D721Med (cell line): Measurements from ENCODE around the gene EMC1.
"Not testable (repeated sequence)": the region's sequence is repeated elsewhere in the genome, so short reads cannot be mapped to it uniquely, and the experiment has no call there.

ENCODE experiments used
- DNase-seq: peaks from one replicate; pipeline ENCODE4 v3.0.0; 2011; ENCODE audit warnings: low spot score; ENCODE audit not compliant: insufficient read length
- FAIRE-seq: peaks from 2 replicates; lab custom pipeline; 2011; peaks lifted over from hg19 to GRCh38; lab: Jason Lieb, UNC
- CTCF ChIP-seq: IDR thresholded peaks from 2 replicates; pipeline ENCODE4 v1.5.1; 2012; ENCODE audit warnings: mild to moderate bottlenecking, control low read depth; ENCODE audit not compliant: insufficient read depth; ENCODE audit errors: missing control alignments

EMC1 gene

GRCh38 chr1:19284881-19285280 lies 33.6 kb upstream of the EMC1 start:
- no peak for TF ChIP-seq CTCF
- DNase-seq (no peak), FAIRE-seq (no peak)

- TF ChIP-seq CTCF = no peak
- DNase-seq (no peak), FAIRE-seq (no peak)
Observed at GRCh38 chr1:19283891-19284290, 32.6 kb upstream of the EMC1 start.

GRCh38 chr1:19274636-19275035 lies 23.3 kb upstream of the EMC1 start:
- DNase-seq = no peak
- no peak for FAIRE-seq
- TF ChIP-seq CTCF = no peak

GRCh38 chr1:19273844-19274531 lies 22.7 kb upstream of the EMC1 start:
- DNase-seq, FAIRE-seq: not testable (repeated sequence)

- FAIRE-seq (no peak), DNase-seq (no peak)
- no peak for TF ChIP-seq CTCF
Observed at GRCh38 chr1:19273106-19273843, 22.0 kb upstream of the EMC1 start.

- no peak for DNase-seq
- TF ChIP-seq CTCF = no peak
- no peak for FAIRE-seq
Observed at GRCh38 chr1:19272064-19272463, 20.7 kb upstream of the EMC1 start.

GRCh38 chr1:19270343-19270730 lies 19.0 kb upstream of the EMC1 start:
- not testable (repeated sequence) for DNase-seq, FAIRE-seq

- not testable (repeated sequence) for DNase-seq, FAIRE-seq
Observed at GRCh38 chr1:19269427-19270342, 18.4 kb upstream of the EMC1 start.
